Tibial nerve (tissue), 4 donors: ENCODE results near the gene MICALL2. TPM values are rescaled to one million over a fixed set of nuclear protein-coding genes. Genes with fewer than 3 reads are reported as not detected.

Experiments
- DNase-seq, 2 donors: peaks; one replicate each; pipeline ENCODE4 v3.0.0-alpha.2; 2019; ENCODE audit warnings: low spot score in 2 of 2
- H3K27ac ChIP-seq, 4 donors: fragments of 200-600 bp; sonication (generic) in 3 of 4; one replicate each; pipeline ENCODE4 v1.5.1; 2017 to 2019; ENCODE audit warnings: mild to moderate bottlenecking in 1 of 4
- H3K27me3 ChIP-seq, 2 donors: fragments of 200-600 bp; sonication (generic) in 1 of 2; one replicate each; pipeline versions ENCODE4 v1.5.1 to v1.6.0; 2017 to 2019
- H3K36me3 ChIP-seq, 3 donors: fragments of 200-600 bp; sonication (generic); one replicate each; pipeline ENCODE4 v1.5.1; 2018 to 2019
- H3K4me1 ChIP-seq, 4 donors: fragments of 200-600 bp; sonication (generic) in 3 of 4; one replicate each; pipeline ENCODE4 v1.5.1; 2017 to 2019
- H3K4me3 ChIP-seq, 4 donors: fragments of 200-600 bp; sonication (generic) in 3 of 4; one replicate each; pipeline ENCODE4 v1.5.1; 2017 to 2019; ENCODE audit warnings: mild to moderate bottlenecking in 1 of 4, moderate library complexity in 1 of 4
- H3K9me3 ChIP-seq, 4 donors: fragments of 200-600 bp; sonication (generic) in 3 of 4; one replicate each; pipeline ENCODE4 v1.5.1; 2017 to 2019
- CTCF ChIP-seq, 5 experiments: fragments of 200-600 bp in 3 of 5; fragments of 450-650 bp in 2 of 5; sonication (generic) in 3 of 5; IDR thresholded peaks; one replicate each; pipeline ENCODE4 v1.5.1; 2016 to 2019; ENCODE audit warnings: antibody characterized with exemption in 5 of 5, mild to moderate bottlenecking in 3 of 5, moderate library complexity in 2 of 5
- EP300 ChIP-seq, 2 donors: sonication (generic); formaldehyde crosslinking; IDR thresholded peaks; one replicate each; pipeline ENCODE4 v1.6.1; 2017; ENCODE audit warnings: antibody characterized with exemption in 2 of 2, mild to moderate bottlenecking in 1 of 2
- POLR2A ChIP-seq, 2 donors: fragments of 450-650 bp; IDR thresholded peaks; one replicate each; pipeline ENCODE4 v1.6.1; 2017; ENCODE audit warnings: antibody characterized with exemption in 2 of 2, mild to moderate bottlenecking in 2 of 2, moderate library complexity in 2 of 2
- WGBS, 2 donors: methylation state at CpG; one replicate each; pipeline ENCODE4 v1.1.5; 2018; 5-methylcytosine and 5-hydroxymethylcytosine counted together
- total RNA-seq, 4 donors: library from RNA; depleted of rRNA; stranded (reverse); fragments of >200 nt; gene quantifications; one replicate each; pipeline ENCODE4 v1.1.0, GENCODE V29; 2016

MICALL2 gene
- total RNA-seq, 4 donors from 2014 or later = 67.6 to 153 (median 104) TPM

GRCh38 chr7:1499367-1500029, 40.2 kb upstream of the MICALL2 start:
- peaks cover 0 to 85% (median 18%) of the 10 kb centered on the region in 3 donors for H3K36me3 ChIP-seq
- no peak overlapping the region for H3K27ac ChIP-seq
- H3K9me3 ChIP-seq = no peaks in the 10 kb centered on the region
- TF ChIP-seq POLR2A (IDR thresholded peaks at IDR 0.05) (no peak), EP300 (IDR thresholded peaks at IDR 0.05) (no peak), CTCF (IDR thresholded peaks at IDR 0.05) (no peak)
- peaks cover 0 to 27% (median 11%) of the 10 kb centered on the region in 4 donors for H3K4me1 ChIP-seq
- DNase-seq = no peak
- H3K4me3 ChIP-seq = no peak overlapping the region
- WGBS, 2 donors = 88 to 89% methylated on average over 26 to 33 of the region's 33 CpGs
- no peaks in the 10 kb centered on the region for H3K27me3 ChIP-seq

GRCh38 chr7:1498370-1499305, 39.4 kb upstream of the MICALL2 start:
- H3K36me3 ChIP-seq = peaks cover 0 to 94% (median 18%) of the 10 kb centered on the region in 3 donors
- H3K4me1 ChIP-seq = peaks cover 0 to 24% (median 11%) of the 10 kb centered on the region in 4 donors
- no peaks in the 10 kb centered on the region for H3K27me3 ChIP-seq
- 94 to 97% methylated on average over 43 to 49 of the region's 62 CpGs for WGBS, 2 donors
- no peaks in the 10 kb centered on the region for H3K9me3 ChIP-seq
- TF ChIP-seq POLR2A (IDR thresholded peaks at IDR 0.05) (no peak), CTCF (IDR thresholded peaks at IDR 0.05) (no peak), EP300 (IDR thresholded peaks at IDR 0.05) (no peak)
- no peak for DNase-seq
- H3K4me3 ChIP-seq = no peak overlapping the region
- no peak overlapping the region for H3K27ac ChIP-seq

- WGBS, 2 donors = 92% methylated on average over 34 to 37 of the region's 37 CpGs
- no peaks in the 10 kb centered on the region for H3K27me3 ChIP-seq
Measured at GRCh38 chr7:1497293-1497927, 38.1 kb upstream of the MICALL2 start.

GRCh38 chr7:1496531-1497292, 37.4 kb upstream of the MICALL2 start:
- no peak for TF ChIP-seq EP300 (IDR thresholded peaks at IDR 0.05)
- no peak for TF ChIP-seq POLR2A (IDR thresholded peaks at IDR 0.05)
- no peak for TF ChIP-seq CTCF (IDR thresholded peaks at IDR 0.05)
- H3K4me1 ChIP-seq = peaks cover 0 to 5% (median under 1%) of the 10 kb centered on the region in 4 donors
- H3K4me3 ChIP-seq = no peak overlapping the region
- WGBS, 2 donors = 91 to 97% methylated on average over 27 to 28 of the region's 33 CpGs
- no peak for DNase-seq
- H3K9me3 ChIP-seq = no peaks in the 10 kb centered on the region
- H3K27me3 ChIP-seq = no peaks in the 10 kb centered on the region
- peaks cover 0 to 100% (median 13%) of the 10 kb centered on the region in 3 donors for H3K36me3 ChIP-seq
- H3K27ac ChIP-seq = no peak overlapping the region

More at GRCh38 chr7:1497293-1497927, 38.1 kb upstream of the MICALL2 start:
- no peak overlapping the region for H3K4me3 ChIP-seq
- no peak overlapping the region for H3K27ac ChIP-seq
- peaks cover 0 to 100% (median 18%) of the 10 kb centered on the region in 3 donors for H3K36me3 ChIP-seq
- DNase-seq = no peak
- peaks cover 0 to 12% (median 3%) of the 10 kb centered on the region in 4 donors for H3K4me1 ChIP-seq
- H3K9me3 ChIP-seq = no peaks in the 10 kb centered on the region
- TF ChIP-seq EP300 (IDR thresholded peaks at IDR 0.05) = no peak
- TF ChIP-seq POLR2A (IDR thresholded peaks at IDR 0.05) = no peak
